GM10266 (cell line): ENCODE results near the gene PRKG2.

Experiments
- DNase-seq: peaks from one replicate; pipeline ENCODE4 v3.0.0; 2012; ENCODE audit errors: extremely low spot score
- CTCF ChIP-seq: IDR thresholded peaks from 2 replicates; pipeline ENCODE4 v1.5.1; 2012; ENCODE audit warnings: mild to moderate bottlenecking, low read depth; ENCODE audit not compliant: control insufficient read depth, insufficient read depth; ENCODE audit errors: missing control alignments

Gene PRKG2

GRCh38 chr4:81152839-81153713 lies 61.9 kb downstream of the PRKG2 start:
- no peak for TF ChIP-seq CTCF
- no peak for DNase-seq

GRCh38 chr4:81149976-81150375 lies 65.0 kb downstream of the PRKG2 start:
- no peak for TF ChIP-seq CTCF
- no peak for DNase-seq

DNA sequence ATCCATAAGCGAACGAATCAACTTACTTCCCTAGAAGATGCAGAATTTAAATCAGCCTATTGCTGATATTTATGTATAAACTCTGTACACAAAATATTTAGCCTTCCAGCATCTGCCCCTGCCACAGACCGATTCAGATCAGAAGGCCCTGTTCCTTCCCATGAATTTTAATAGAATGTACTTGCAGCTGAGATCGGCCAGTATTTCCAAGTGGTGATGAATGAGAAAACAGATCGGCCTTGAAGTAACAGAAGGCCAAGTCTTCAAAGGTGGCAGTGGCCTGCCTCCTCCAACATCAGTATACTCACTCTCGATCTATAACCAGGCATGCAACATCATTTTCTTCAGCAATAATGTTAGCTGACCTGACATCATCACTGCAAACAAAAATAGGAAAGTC lies 66.4 kb downstream of the PRKG2 start:
- DNase-seq, result no peak
- TF ChIP-seq CTCF, result no peak

DNA sequence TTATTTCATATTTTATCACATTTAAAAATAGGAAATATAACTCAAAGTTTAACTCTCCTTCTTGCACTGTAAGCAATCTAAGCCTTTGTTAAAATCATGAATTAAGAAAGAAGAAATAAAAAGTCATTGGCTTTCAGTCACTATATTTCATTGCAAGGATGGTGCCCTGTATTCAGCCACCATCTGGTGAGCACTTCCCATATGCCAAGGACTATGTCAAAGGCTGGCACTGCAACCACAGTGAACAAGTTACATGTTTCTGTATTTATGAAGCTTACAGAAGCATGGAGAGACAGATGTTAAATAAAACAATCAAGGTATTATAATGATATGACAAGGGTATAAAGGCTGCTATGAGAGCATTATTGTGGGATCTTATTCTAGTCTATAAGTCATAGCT lies 68.6 kb downstream of the PRKG2 start:
- DNase-seq, result no peak
- TF ChIP-seq CTCF, result no peak

- no peak for DNase-seq
- no peak for TF ChIP-seq CTCF
These were observed 71.8 kb downstream of the PRKG2 start for GRCh38 chr4:81143183-81143582.

DNA sequence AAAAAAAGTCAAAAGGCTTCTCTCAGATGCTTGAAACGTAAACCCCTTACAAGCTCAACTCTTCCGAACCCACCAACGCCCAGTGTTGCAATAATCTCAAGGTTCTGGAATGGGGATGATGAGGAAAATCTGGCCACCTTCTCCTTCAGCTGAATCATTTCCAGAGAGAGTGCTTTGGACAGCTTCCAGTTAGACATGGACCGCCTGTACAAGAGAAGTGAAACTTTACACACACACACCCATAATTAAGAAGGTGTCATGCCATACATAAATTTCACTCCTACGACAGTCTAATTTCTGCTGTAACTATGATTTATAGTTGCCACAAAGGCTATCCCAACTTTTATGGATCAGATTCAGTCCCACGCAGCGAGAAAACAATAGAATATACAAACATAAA lies 72.3 kb downstream of the PRKG2 start:
- DNase-seq, result no peak
- no peak for TF ChIP-seq CTCF

GRCh38 chr4:81137894-81138293 lies 77.1 kb downstream of the PRKG2 start:
- DNase-seq, result no peak
- no peak for TF ChIP-seq CTCF
